Retinal pigment epithelial cell (primary cell): ENCODE measurements around the gene FAM120B.

Source experiments
- DNase-seq: peaks from one replicate; pipeline ENCODE4 v3.0.0-alpha.2; 2010; ENCODE audit warnings: low read depth
- H3K4me3 ChIP-seq: 2 replicates; pipeline ENCODE4 v1.5.1; 2011; ENCODE audit warnings: mild to moderate bottlenecking, low read length, control low read depth, moderate library complexity
- CTCF ChIP-seq: conservative IDR thresholded peaks from 2 replicates; pipeline ENCODE4 v1.5.1; 2011; ENCODE audit warnings: low read depth, low read length, control low read depth, inconsistent platforms

Gene FAM120B

GRCh38 chr6:170273191-170273590 lies 33.4 kb upstream of the FAM120B start:
- no peak for DNase-seq
- TF ChIP-seq CTCF = no peak
- no peak overlapping the region for H3K4me3 ChIP-seq

- H3K4me3 ChIP-seq = no peak overlapping the region
- DNase-seq = no peak
- TF ChIP-seq CTCF = no peak
These were observed 32.9 kb upstream of the FAM120B start for GRCh38 chr6:170273681-170274080.

- no peak overlapping the region for H3K4me3 ChIP-seq
- DNase-seq = no peak
- no peak for TF ChIP-seq CTCF
These were observed 31.6 kb upstream of the FAM120B start for GRCh38 chr6:170274713-170275560.

- DNase-seq = no peak
- no peak for TF ChIP-seq CTCF
- H3K4me3 ChIP-seq = no peak overlapping the region
These were observed 30.0 kb upstream of the FAM120B start for GRCh38 chr6:170276369-170277057.

- no peak overlapping the region for H3K4me3 ChIP-seq
- DNase-seq = no peak
- no peak for TF ChIP-seq CTCF
These were observed 28.4 kb upstream of the FAM120B start for GRCh38 chr6:170277893-170278742.

- no peak for DNase-seq
- no peak for TF ChIP-seq CTCF
- H3K4me3 ChIP-seq = no peak overlapping the region
These were observed 27.8 kb upstream of the FAM120B start for GRCh38 chr6:170278743-170279094.
